Measurements from ENCODE around the gene AEBP1. TPM values are rescaled to one million over a fixed set of nuclear protein-coding genes. Genes with fewer than 3 reads are reported as not detected.

AEBP1 gene
- total RNA-seq, 1 experiment from 2014 or later: 50.8 TPM

GRCh38 chr7:44085546-44085945 lies 18.6 kb upstream of the AEBP1 start:
- TF ChIP-seq NFE2L1 (CRISPR knock-in tag; IDR thresholded peaks at IDR 0.05) (no peak), SMAD3 (CRISPR knock-in tag; IDR thresholded peaks at IDR 0.05; ENCODE audit: borderline replicate concordance) (no peak), CTCF (IDR thresholded peaks at IDR 0.05) (no peak), TP53 (CRISPR knock-in tag; IDR thresholded peaks at IDR 0.05) (no peak), KAT7 (CRISPR knock-in tag; IDR thresholded peaks at IDR 0.05; ENCODE audit: borderline replicate concordance) (no peak), PRRX2 (CRISPR knock-in tag; IDR thresholded peaks at IDR 0.05) (no peak), OVOL2 (CRISPR knock-in tag; IDR thresholded peaks at IDR 0.05; ENCODE audit: borderline replicate concordance) (no peak), JUN (CRISPR knock-in tag; IDR thresholded peaks at IDR 0.05) (no peak), TEAD4 (CRISPR knock-in tag; IDR thresholded peaks at IDR 0.05) (no peak), CREB1 (CRISPR knock-in tag; IDR thresholded peaks at IDR 0.05) (no peak), ETV6 (CRISPR knock-in tag; IDR thresholded peaks at IDR 0.05) (no peak), HMGA2 (CRISPR knock-in tag; IDR thresholded peaks at IDR 0.05) (no peak)
- TF ChIP-seq, protein P1, sequence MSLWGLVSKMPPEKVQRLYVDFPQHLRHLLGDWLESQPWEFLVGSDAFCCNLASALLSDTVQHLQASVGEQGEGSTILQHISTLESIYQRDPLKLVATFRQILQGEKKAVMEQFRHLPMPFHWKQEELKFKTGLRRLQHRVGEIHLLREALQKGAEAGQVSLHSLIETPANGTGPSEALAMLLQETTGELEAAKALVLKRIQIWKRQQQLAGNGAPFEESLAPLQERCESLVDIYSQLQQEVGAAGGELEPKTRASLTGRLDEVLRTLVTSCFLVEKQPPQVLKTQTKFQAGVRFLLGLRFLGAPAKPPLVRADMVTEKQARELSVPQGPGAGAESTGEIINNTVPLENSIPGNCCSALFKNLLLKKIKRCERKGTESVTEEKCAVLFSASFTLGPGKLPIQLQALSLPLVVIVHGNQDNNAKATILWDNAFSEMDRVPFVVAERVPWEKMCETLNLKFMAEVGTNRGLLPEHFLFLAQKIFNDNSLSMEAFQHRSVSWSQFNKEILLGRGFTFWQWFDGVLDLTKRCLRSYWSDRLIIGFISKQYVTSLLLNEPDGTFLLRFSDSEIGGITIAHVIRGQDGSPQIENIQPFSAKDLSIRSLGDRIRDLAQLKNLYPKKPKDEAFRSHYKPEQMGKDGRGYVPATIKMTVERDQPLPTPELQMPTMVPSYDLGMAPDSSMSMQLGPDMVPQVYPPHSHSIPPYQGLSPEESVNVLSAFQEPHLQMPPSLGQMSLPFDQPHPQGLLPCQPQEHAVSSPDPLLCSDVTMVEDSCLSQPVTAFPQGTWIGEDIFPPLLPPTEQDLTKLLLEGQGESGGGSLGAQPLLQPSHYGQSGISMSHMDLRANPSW (CRISPR knock-in tag; conservative IDR thresholded peaks at IDR 0.05; ENCODE audit: low read depth): no peak
- TF ChIP-seq, protein P2, sequence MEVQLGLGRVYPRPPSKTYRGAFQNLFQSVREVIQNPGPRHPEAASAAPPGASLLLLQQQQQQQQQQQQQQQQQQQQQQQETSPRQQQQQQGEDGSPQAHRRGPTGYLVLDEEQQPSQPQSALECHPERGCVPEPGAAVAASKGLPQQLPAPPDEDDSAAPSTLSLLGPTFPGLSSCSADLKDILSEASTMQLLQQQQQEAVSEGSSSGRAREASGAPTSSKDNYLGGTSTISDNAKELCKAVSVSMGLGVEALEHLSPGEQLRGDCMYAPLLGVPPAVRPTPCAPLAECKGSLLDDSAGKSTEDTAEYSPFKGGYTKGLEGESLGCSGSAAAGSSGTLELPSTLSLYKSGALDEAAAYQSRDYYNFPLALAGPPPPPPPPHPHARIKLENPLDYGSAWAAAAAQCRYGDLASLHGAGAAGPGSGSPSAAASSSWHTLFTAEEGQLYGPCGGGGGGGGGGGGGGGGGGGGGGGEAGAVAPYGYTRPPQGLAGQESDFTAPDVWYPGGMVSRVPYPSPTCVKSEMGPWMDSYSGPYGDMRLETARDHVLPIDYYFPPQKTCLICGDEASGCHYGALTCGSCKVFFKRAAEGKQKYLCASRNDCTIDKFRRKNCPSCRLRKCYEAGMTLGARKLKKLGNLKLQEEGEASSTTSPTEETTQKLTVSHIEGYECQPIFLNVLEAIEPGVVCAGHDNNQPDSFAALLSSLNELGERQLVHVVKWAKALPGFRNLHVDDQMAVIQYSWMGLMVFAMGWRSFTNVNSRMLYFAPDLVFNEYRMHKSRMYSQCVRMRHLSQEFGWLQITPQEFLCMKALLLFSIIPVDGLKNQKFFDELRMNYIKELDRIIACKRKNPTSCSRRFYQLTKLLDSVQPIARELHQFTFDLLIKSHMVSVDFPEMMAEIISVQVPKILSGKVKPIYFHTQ (CRISPR knock-in tag; IDR thresholded peaks at IDR 0.05): no peak
- TF ChIP-seq, protein P3, sequence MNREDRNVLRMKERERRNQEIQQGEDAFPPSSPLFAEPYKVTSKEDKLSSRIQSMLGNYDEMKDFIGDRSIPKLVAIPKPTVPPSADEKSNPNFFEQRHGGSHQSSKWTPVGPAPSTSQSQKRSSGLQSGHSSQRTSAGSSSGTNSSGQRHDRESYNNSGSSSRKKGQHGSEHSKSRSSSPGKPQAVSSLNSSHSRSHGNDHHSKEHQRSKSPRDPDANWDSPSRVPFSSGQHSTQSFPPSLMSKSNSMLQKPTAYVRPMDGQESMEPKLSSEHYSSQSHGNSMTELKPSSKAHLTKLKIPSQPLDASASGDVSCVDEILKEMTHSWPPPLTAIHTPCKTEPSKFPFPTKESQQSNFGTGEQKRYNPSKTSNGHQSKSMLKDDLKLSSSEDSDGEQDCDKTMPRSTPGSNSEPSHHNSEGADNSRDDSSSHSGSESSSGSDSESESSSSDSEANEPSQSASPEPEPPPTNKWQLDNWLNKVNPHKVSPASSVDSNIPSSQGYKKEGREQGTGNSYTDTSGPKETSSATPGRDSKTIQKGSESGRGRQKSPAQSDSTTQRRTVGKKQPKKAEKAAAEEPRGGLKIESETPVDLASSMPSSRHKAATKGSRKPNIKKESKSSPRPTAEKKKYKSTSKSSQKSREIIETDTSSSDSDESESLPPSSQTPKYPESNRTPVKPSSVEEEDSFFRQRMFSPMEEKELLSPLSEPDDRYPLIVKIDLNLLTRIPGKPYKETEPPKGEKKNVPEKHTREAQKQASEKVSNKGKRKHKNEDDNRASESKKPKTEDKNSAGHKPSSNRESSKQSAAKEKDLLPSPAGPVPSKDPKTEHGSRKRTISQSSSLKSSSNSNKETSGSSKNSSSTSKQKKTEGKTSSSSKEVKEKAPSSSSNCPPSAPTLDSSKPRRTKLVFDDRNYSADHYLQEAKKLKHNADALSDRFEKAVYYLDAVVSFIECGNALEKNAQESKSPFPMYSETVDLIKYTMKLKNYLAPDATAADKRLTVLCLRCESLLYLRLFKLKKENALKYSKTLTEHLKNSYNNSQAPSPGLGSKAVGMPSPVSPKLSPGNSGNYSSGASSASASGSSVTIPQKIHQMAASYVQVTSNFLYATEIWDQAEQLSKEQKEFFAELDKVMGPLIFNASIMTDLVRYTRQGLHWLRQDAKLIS (CRISPR knock-in tag; IDR thresholded peaks at IDR 0.05; ENCODE audit: borderline replicate concordance): no peak
- TF ChIP-seq, protein P4, sequence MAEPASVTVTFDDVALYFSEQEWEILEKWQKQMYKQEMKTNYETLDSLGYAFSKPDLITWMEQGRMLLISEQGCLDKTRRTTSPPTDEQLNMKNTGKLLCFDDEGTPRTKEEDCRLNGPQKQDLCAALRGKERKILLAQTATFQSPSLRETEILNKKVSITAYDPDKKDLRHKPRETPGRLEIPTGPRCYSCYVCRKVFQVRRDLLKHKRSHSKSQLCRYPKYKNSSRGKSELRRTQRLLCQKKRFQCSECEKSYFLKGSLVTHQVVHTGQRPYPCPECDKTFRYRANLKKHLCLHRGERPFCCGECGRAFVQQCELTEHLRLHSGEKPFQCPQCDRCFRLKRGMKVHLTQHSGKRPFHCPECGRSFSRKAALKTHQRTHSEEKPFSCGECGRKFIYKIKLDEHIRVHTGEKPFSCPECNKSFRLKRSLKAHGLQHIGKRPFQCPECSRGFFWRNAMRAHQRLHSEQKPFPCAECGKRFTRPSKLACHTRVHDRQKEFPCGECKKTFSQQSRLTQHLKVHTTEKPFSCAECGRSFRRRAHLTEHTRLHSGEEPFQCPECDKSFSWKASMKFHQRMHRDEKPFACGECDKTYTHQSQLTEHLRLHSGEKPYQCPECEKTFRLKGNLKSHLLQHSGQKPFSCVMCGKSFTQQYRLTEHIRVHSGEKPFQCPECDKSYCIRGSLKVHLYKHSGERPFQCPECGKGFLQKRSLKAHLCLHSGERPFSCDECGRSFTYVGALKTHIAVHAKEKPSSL (CRISPR knock-in tag; conservative IDR thresholded peaks at IDR 0.05): no peak
- ChIA-PET POLR2A (interaction anchor here (0.6 to 0.7 kb wide), 2 partner anchors 16 to 18 kb away, joined by 3 to 5 read pairs; no protein-coding TSS in a partner anchor), CTCF (interaction anchor here (0.6 to 1.9 kb wide), 6 partner anchors 13 to 129 kb away, joined by 3 to 8 read pairs (median 3); no protein-coding TSS in a partner anchor)
- Mint-ChIP-seq H3K4me1 (peaks cover 17% of the 10 kb centered on the region; the same call in 1 of the 2 replicates), H3K4me3 (no peak overlapping the region), H3K27ac (no peak overlapping the region), H3K36me3 (peaks cover 5% of the 10 kb centered on the region; the same call in 1 of the 2 replicates), H3K9me3 (no peaks in the 10 kb centered on the region), H3K27me3 (ENCODE audit: low read depth) (peaks cover 22% of the 10 kb centered on the region)
- DNase-seq (ENCODE audit: low spot score) (peak; percentile 39), ATAC-seq (no peak)

All from WTC11 (cell line).